IPS DF 4.7 (cell line): ENCODE measurements around the gene SIRT7.

Experiments
- DNase-seq: peaks from one replicate; pipeline ENCODE4 v3.0.0-alpha.2; 2013; ENCODE audit warnings: low spot score; ENCODE audit errors: extremely low read depth

Gene SIRT7, protein sequence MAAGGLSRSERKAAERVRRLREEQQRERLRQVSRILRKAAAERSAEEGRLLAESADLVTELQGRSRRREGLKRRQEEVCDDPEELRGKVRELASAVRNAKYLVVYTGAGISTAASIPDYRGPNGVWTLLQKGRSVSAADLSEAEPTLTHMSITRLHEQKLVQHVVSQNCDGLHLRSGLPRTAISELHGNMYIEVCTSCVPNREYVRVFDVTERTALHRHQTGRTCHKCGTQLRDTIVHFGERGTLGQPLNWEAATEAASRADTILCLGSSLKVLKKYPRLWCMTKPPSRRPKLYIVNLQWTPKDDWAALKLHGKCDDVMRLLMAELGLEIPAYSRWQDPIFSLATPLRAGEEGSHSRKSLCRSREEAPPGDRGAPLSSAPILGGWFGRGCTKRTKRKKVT

GRCh38 chr17:81917565-81918332, at the start of gene SIRT7:
TSS of gene SIRT7 (minus strand) at chr17:81918176. CDS start at chr17:81918131, 45 bp downstream.
- no peak for DNase-seq

DNA sequence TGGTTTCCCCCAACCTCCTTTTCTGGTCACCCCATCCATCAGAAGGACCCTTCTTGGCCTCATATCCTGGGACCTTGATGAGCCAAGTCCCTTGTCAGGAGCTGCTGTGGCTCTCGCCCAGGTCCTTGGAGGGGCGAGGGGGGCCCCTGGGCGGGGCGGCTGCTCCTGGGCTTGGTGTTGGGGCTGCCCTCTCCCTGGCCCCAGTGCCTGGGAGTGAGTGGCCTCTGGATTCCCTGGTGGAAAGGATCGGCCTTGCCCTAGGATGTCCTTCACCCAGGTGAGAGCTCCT, 49.2 kb upstream of the SIRT7 start:
- DNase-seq = no peak

- no peak for DNase-seq
Measured at GRCh38 chr17:81966343-81967243, 48.6 kb upstream of the SIRT7 start.

- DNase-seq = no peak
Measured at GRCh38 chr17:81964081-81964849, 46.3 kb upstream of the SIRT7 start.

DNA sequence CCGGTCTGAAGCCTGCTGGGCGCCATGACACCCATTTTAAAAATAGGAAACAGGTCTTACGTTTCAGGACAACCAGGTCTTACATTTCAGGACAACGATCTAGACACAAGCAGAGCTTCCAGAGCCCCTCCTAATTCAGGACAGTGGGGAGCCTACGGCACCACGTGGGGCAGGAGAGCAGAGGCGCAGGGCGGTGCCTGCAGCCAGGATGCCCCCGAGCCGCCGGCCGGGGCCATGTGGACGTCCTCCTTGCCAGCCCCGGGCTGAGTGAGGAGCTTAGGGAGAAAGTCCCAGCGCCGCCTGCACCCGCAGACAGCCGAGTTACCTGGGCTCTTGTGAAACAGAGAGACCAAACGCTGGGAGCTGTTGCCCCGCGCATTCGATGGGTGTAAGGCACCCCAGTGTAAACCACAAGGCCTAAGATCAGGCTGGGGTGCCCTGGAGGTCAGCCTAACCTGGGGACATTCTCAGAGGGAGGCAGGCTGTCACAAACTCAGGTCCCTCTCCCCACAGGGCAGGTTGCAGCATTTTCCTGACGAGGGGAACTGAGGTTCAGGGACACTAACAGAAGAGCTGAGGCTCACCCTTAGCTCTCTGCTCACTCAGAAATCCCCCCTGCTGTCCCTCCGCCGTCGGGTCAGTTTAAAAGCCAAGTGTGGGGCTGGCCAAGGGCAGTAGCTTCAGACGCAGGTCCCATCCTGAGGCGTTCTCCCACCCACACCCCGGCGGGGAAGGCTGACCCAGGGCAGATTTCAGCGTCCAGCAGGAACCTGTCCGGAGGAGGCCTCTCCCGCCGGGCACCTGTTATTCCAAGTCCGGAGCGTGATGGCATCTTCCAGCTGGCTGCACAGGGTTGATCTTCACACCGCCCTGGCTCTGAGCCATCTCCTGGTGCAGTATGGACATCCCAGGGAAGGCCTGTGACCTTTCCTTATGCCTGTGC, 44.8 kb upstream of the SIRT7 start:
- DNase-seq = no peak

DNA sequence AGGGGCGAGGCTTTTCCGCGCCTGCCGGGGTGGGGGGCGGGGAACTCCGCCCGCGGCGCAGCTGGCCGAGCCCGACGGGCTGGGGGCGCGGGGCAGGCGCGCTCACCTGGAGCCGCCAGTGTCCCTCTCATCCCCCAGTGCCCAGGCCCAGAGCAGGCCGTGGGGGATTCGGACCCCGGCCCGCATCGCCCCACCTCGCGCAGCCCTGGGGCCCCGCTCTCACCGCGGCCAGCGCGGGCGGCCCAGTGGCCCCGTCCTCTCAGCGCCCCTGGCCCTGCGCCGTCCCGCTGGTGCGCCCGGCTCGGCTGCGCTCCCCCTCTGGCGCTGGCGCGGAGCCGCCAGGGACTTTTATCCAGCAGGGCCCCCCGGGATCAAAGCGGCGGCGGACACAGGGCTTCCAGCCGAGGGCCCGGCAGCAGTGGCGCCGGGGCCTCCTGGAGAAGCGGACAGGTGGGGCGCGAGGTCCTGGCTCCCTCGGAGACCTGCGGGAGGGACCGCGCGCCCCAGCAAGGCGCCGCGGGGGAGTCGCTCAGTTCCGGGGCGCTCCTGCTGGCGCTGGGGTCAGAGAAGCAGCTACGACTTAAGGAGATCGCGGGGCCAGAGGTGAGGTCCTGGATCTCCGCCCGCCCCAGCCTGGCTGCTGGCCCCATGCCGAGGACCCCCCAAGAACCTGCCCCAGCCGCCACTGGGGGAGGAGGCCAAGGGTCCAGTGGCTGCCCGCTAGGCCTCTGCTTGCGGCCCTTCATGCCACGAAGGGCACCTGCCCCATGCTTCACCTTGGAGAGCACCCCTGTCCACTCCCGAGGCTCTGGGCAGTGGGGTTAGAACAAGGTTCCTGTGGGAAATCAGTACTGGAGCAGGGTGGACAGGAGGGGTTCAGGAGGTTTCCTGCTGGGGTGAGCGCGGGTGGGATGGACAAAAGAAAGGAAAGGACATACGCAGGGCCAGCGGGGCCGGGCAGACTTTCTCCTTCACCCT, 43.8 kb upstream of the SIRT7 start:
- DNase-seq = no peak

DNA sequence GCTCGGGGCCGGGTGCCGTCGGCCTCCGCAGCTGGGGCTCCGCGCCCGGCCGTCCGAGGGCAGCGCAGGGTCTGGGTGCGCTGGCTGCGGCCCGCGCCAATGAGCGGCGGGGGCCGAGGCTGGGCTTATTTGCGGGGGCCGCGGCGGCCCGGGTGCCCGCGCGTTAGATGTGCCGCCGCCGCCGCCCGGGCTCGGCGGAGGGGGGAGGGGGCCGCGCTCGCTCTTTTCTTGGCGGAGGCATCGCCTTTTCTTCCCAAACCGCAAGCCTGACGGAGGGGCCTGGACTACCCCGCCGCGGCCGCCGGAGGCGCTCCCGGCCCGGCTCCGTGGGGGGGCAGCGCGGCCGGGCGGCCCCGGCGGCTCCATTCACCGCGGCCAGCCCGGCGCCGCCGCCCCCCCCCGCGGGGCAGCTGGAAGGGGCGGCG, 43.1 kb upstream of the SIRT7 start, which contains the start of gene NOTUM:
Gene NOTUM (minus strand): TSS at position 101 of the 425 bp plus-strand sequence. CDS start 278 bp downstream, outside the sequence.
- no peak for DNase-seq

GRCh38 chr17:81960130-81960958, 42.4 kb upstream of the SIRT7 start:
- DNase-seq = no peak

DNA sequence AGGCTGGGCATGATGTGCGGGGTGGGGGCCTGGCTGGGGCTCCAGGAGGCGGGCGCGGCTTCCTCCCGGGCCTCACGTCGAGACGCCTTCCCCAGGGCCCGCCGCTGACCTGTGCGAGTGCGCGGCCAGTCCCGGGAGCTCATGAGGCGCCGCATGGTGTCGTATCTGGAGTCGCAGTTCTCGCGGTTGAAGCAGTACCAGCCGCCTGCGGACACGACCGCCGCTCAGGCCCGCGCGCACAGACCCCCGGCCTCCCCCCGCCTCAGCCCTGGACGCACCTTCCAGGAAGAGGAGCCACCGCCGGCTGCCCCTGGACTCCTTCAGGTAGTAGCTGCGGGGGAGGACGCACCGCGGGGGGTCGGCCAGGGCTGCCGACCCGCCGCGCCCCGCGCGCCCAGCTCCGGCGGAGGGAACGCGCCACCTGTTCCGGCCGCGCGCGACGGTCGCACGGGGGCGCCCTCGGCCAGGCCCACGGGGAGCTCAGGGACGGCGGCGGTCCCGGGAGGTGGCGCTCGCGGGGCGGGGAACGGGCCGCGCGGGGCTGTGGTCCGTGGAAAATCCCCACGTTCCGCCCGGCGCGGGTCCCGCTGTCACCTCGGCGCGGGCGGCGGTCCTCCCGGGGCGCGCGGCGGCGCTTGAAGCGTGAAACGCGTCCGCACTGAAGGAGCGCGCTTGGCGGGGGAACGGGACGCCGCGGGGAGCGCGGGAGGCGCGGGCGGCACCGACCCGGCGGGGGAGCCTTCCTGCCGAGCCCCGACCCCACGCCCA, 41.6 kb upstream of the SIRT7 start:
- DNase-seq = no peak

DNA sequence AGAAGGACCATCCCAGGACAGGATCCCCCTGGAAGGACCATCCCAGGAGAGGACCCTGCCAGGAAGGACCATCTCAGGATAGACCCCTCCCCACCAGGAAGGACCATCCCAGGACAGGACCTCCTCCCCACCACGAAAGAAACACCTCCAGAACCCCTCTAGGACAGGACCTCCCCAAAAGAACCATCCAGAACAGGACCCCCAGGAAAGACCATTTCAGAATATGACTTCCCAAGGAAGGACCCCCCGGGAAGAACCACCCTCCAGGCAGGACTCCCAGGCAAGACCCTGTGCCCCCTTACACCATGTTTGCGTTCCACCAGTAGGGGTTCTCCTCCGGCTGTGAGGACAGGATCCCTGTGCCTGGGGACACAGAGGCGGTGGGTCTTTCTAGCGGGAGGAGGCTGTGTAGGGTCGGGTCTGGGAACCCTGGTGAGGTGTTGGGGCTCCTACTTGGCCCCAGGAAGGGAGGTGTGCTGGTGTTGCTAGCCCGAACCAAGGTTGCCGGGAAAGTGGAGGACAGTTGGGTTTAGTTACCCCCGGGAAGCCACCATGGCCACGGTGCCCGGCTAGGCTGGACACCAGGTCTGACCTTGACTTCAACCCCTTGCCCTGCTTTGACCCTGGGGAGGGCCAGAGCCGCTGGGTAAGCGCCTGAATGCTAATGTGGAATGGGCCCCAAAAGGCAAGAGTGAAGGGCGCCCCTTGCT, 40.8 kb upstream of the SIRT7 start:
- no peak for DNase-seq

- no peak for DNase-seq
Measured at GRCh38 chr17:81957691-81958432, 39.9 kb upstream of the SIRT7 start.

GRCh38 chr17:81956607-81957589, 38.9 kb upstream of the SIRT7 start:
- no peak for DNase-seq

GRCh38 chr17:81955756-81956544, 38.0 kb upstream of the SIRT7 start:
- no peak for DNase-seq
